Fibroblast of lung (primary cell): Measurements from ENCODE around the gene SMARCA2. TPM values are rescaled to one million over a fixed set of nuclear protein-coding genes. Genes with fewer than 3 reads are reported as not detected.

ENCODE experiments used
- DNase-seq, 2 donors: peaks; one replicate each; pipeline versions ENCODE4 v3.0.0 to v3.0.0-alpha.2; 2010; ENCODE audit warnings: low read depth in 2 of 2
- H2AFZ ChIP-seq: 2 replicates; pipeline ENCODE4 v1.5.1; 2012; ENCODE audit warnings: low read length, control low read depth, inconsistent platforms
- H3K27ac ChIP-seq: 2 replicates; pipeline ENCODE4 v1.5.1; 2011; ENCODE audit warnings: low read length, control low read depth; ENCODE audit not compliant: insufficient read depth
- H3K27me3 ChIP-seq: 2 replicates; pipeline ENCODE4 v1.5.1; 2011; ENCODE audit warnings: mild to moderate bottlenecking, low read length; ENCODE audit not compliant: control insufficient read depth, insufficient read depth
- H3K36me3 ChIP-seq: 2 replicates; pipeline ENCODE4 v1.5.1; 2011; ENCODE audit warnings: low read length; ENCODE audit not compliant: control insufficient read depth, insufficient read depth
- H3K4me1 ChIP-seq: 2 replicates; pipeline ENCODE4 v1.5.1; 2011; ENCODE audit warnings: low read length; ENCODE audit not compliant: control insufficient read depth, insufficient read depth; ENCODE audit errors: extremely low read depth
- H3K4me2 ChIP-seq: 2 replicates; pipeline ENCODE4 v1.5.1; 2011; ENCODE audit warnings: low read length, control low read depth; ENCODE audit not compliant: insufficient read depth; ENCODE audit errors: extremely low read depth
- H3K4me3 ChIP-seq, 4 experiments: fragments of 200-600 bp in 1 of 4; sonication (generic) in 1 of 4; replicated peaks in 1 of 4; 2 replicates each; pipeline ENCODE4 v1.5.1; 2011 to 2016; ENCODE audit warnings: low read length in 4 of 4, low read depth in 3 of 4, mild to moderate bottlenecking in 3 of 4, control low read depth in 2 of 4, inconsistent platforms in 1 of 4, mixed read lengths in 1 of 4; ENCODE audit not compliant: insufficient read depth in 1 of 4; ENCODE audit errors: control extremely low read depth in 1 of 4
- H3K79me2 ChIP-seq: 2 replicates; pipeline ENCODE4 v1.5.1; 2012; ENCODE audit warnings: mild to moderate bottlenecking, low read length, inconsistent platforms; ENCODE audit not compliant: control insufficient read depth, insufficient read depth
- H3K9ac ChIP-seq: 2 replicates; pipeline ENCODE4 v1.5.1; 2011; ENCODE audit warnings: mild to moderate bottlenecking, low read length, control low read depth; ENCODE audit not compliant: insufficient read depth
- H3K9me3 ChIP-seq: 2 replicates; pipeline ENCODE4 v1.5.1; 2012; ENCODE audit warnings: low read depth, low read length; ENCODE audit not compliant: control insufficient read depth, insufficient read depth
- H4K20me1 ChIP-seq: 2 replicates; pipeline ENCODE4 v1.5.1; 2011; ENCODE audit warnings: low read length; ENCODE audit not compliant: control insufficient read depth, insufficient read depth; ENCODE audit errors: extremely low read depth
- CTCF ChIP-seq, 2 donors: IDR thresholded peaks in 1 of 2; conservative IDR thresholded peaks in 1 of 2; 1 replicate in 1 of 2; 2 replicates in 1 of 2; pipeline ENCODE4 v1.5.1; 2011 to 2012; ENCODE audit warnings: low read length in 2 of 2, control low read depth in 1 of 2, inconsistent platforms in 1 of 2, low read depth in 1 of 2, mild to moderate bottlenecking in 1 of 2
- EZH2 ChIP-seq: IDR thresholded peaks from 2 replicates; pipeline ENCODE4 v1.5.1; 2012; ENCODE audit warnings: low read length, control low read depth, mild to moderate bottlenecking; ENCODE audit errors: missing control alignments
- polyA plus RNA-seq, 2 donors: library from polyadenylated mRNA; depleted of rRNA in 1 of 2; stranded (reverse) in 1 of 2; unstranded in 1 of 2; fragments of >200 nt; gene quantifications; 2 replicates each; pipeline ENCODE4 v1.2.1, GENCODE V29; 2011 to 2012; ENCODE audit warnings: missing spikeins in 1 of 2
- total RNA-seq: library from RNA; depleted of rRNA; stranded (reverse); fragments of >200 nt; gene quantifications from 2 replicates; pipeline ENCODE4 v1.2.1, GENCODE V29; 2014

The SMARCA2 gene
- total and polyA plus RNA-seq, 2 donors (not counting 1 experiment from before 2014, with no cell fraction given), result 36.8 to 62.3 TPM

DNA sequence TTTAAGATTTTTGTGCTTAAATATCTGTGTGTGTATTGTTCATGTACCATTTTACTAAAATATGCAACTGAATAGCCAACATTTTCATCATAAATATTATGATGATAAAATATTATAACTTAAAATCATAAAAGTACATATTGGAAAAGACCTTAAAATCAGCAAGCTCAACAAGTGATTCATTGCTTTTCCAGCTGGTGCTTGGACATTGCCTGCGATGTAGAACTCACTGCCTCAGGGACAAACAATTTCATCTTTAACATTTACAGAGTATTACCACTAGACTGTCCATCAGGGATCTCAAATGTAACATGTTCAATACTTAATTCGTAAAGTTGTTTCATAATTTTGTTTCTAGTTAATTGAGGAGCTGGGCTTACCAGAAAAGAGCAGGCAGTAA, 17.5 kb upstream of the SMARCA2 start:
- Histone ChIP-seq H3K4me1 (no peaks in the 10 kb centered on the region), H3K9ac (no peak overlapping the region), H3K27ac (no peak overlapping the region), H3K9me3 (no peaks in the 10 kb centered on the region), H3K4me2 (no peak overlapping the region), H3K79me2 (no peaks in the 10 kb centered on the region), H2AFZ (no peak overlapping the region), H3K4me3 (no peak overlapping the region), H3K27me3 (no peaks in the 10 kb centered on the region), H4K20me1 (no peaks in the 10 kb centered on the region), H3K36me3 (no peaks in the 10 kb centered on the region)
- DNase-seq, result no peak
- TF ChIP-seq CTCF (conservative IDR thresholded peaks at IDR 0.05 in 1 of 2, IDR thresholded peaks at IDR 0.05 in 1 of 2; ENCODE audit: low read depth in 1 of 2, low read length in 2 of 2) (no peak), EZH2 (no peak)

- Histone ChIP-seq H3K9ac (no peak overlapping the region), H3K9me3 (no peaks in the 10 kb centered on the region), H3K4me2 (no peak overlapping the region), H3K4me3 (no peak overlapping the region), H3K36me3 (no peaks in the 10 kb centered on the region), H3K4me1 (no peaks in the 10 kb centered on the region), H2AFZ (no peak overlapping the region), H3K27me3 (no peaks in the 10 kb centered on the region), H3K27ac (no peak overlapping the region), H3K79me2 (no peaks in the 10 kb centered on the region), H4K20me1 (no peaks in the 10 kb centered on the region)
- no peak for DNase-seq
- no peak for TF ChIP-seq CTCF (conservative IDR thresholded peaks at IDR 0.05 in 1 of 2, IDR thresholded peaks at IDR 0.05 in 1 of 2; ENCODE audit: low read depth in 1 of 2, low read length in 2 of 2)
Observed at GRCh38 chr9:1998111-1998510, 17.0 kb upstream of the SMARCA2 start.

GRCh38 chr9:2000314-2000713, 14.8 kb upstream of the SMARCA2 start:
- no peaks in the 10 kb centered on the region for H3K4me1 ChIP-seq
- no peaks in the 10 kb centered on the region for H4K20me1 ChIP-seq
- H3K27ac ChIP-seq, result no peak overlapping the region
- no peaks in the 10 kb centered on the region for H3K79me2 ChIP-seq
- H3K27me3 ChIP-seq, result no peaks in the 10 kb centered on the region
- H2AFZ ChIP-seq, result no peak overlapping the region
- TF ChIP-seq EZH2 (no peak), CTCF (conservative IDR thresholded peaks at IDR 0.05 in 1 of 2, IDR thresholded peaks at IDR 0.05 in 1 of 2; ENCODE audit: low read depth in 1 of 2, low read length in 2 of 2) (no peak)
- no peak overlapping the region for H3K4me3 ChIP-seq
- no peaks in the 10 kb centered on the region for H3K36me3 ChIP-seq
- H3K9ac ChIP-seq, result no peak overlapping the region
- H3K4me2 ChIP-seq, result no peak overlapping the region
- no peak for DNase-seq
- no peaks in the 10 kb centered on the region for H3K9me3 ChIP-seq
